ENCODE measurements around the gene PRSS56.

The PRSS56 gene

GRCh38 chr2:232486558-232487384 lies 33.4 kb upstream of the PRSS56 start:
- no peak for DNase-seq

GRCh38 chr2:232487385-232488096 lies 32.6 kb upstream of the PRSS56 start, which contains the start of gene ECEL1:
Gene ECEL1 (minus strand): TSS chr2:232487834. CDS start chr2:232486653, 1,181 bp downstream.
- peak; percentile 7 for DNase-seq

DNA sequence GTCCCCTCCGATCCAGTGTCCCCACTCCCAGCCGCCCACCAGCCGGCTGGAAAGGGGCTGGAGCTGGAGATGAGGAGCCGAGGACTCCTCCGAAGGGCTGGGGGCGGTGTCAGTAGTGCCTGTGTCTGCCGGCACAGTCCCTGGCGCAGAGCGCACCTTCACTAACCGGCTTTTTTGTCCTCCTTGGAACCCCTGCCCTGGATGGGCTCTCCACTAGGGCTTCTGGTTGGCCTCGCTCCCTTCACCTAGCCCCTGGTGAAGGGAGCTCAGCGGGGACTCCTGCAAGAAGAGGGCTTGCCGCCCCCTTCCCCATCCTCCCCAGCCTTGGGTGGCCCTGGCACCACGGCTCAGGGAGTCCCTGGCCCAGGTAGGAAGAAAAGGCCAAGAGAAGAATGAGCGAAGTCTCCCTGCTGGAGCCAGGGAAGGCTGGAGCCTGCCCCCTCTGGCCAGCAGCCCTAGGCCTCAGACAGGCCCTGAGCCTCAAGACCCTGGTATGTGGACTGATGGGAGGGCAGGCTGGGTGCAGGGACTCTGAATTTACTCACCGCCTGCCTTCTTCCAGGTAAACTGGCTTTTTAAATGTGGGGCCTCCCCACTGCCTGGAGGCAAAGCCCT lies 32.0 kb upstream of the PRSS56 start:
- DNase-seq = no peak

DNA sequence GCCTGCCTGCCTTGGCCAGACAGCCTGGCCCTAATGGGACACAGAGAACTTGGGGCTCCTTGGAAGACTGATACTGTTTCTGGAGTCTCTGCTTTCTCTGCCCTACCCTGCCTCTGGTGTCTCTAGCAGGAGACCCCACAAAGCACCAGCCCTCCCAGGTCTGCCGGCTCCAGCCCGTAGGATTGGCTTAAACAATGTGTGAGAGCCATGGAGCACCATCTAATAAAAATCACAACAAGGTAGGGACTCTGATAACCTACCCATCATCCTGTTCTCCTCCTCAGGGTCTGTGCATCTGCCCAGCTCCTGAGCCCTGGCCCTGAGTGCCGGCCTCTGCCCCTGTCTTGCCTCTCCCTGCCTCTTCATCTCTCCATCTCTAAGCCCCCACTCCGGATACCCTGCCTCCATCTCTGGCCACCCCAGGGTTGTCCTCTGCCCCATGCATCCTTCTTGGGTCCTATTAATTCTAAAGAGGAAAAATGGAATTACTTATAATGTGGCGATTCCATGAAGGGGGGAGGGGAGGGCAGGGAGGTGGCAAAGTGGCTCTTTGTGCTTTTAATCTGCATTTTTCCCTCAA lies 31.4 kb upstream of the PRSS56 start:
- no peak for DNase-seq

DNA sequence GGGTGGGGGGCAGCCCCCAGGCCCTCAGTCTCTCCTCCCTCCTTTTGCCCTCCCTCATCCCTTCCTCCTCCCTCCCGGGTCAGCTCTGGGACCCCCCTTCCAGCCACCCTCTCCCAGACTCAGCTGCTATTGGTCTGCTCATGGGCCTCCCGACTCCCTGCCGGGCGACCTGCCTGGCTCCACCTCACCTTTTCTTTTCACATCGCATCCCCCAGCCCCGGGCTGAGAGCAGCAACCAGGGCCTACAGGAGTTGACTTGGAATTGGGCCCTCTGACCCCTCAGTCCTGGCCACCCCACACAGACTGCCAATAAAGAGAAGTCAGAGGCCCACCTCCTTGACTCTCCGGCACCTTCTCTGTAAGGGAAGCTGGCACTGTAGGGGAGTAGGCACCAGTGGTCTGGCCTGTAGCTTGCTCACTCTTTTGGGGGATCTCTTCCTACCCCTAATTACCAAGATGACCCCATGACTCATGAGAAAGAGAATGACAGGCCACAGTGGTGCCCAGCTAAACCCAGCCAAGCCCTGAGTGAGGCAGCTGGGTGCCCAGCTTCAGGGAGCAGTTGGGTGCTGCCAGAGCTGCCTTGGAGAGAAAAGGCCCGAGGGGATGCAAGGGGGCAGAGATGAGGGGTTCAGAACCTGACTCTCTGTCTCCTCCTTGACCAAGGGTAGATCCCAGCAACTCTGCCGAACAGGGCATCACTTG lies 30.5 kb upstream of the PRSS56 start:
- no peak for DNase-seq

DNA sequence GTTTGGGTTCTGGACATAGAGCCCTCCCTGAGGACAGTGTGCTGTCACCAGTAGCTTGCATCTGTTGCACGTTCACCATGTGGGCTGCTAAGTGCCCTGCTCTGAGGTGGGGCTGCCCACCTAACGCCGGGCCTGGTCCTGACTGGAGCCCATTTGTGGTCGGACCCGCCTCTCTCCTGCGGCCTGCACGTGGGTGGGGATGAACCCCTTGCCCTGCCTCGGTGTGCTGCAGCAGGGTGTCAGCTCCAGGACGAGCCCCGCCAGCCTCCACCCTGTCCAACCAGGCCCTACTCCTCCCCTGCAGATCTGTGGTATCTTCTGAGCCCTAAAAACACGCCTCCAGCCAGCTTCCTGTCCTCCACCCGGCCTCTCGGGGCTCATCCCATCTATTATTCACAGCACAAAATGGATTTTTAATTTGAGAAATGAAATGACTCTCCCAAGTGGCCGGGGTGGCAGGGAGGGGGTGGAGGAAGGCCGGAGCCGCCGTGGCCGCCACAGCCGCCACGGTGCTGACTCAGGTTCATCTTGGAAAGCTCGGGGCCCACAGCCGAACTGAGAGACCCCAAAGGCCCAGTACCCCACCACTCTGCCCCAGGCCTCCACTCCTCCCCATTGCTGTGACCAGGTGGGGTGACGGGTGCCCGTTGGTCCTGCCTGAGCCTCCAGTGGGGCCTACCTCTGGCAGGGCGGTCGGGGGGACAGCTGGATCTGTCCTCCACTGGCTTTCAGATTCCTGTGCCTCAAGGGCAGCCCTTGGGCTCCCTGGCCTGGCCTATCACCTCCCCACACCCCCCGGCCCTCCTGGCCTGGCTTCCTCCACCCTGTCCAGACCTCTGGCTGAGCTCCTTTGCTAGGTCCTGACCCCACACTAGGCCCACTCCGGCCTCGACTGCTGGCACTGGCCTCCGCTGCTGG lies 29.7 kb upstream of the PRSS56 start:
- DNase-seq = no peak

DNA sequence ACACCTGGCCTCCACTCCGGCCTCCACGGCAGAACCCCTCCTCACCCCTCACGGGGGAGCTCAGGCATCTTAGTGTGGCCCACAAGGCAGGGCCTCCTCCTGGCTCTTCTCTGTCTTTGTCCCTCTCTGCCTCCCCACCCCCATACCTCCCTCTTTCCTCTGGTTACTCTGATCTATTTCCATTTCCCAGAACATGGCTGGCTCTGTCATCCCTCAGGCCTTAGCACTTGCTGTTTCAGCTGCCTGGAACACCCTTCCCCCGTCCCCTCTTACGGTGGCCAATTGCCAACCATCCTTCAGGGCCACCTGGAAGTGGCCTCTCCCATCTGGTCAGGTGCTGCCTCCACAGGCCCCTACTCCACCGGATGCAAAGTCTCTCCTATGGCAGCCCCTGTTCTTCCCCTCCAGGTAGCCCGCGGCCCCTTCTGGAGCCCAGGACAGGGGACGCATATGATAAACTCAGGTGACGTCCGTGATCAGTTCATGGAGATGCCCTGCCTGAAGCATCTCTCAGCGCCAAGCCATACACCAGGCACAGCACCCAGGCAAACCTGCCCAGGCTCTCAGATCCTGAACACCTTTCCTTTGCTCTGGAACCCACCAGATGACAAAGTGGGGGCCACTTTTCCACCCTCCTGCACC lies 28.9 kb upstream of the PRSS56 start:
- no peak for DNase-seq

- DNase-seq = no peak
Observed at GRCh38 chr2:232492236-232492848, 27.8 kb upstream of the PRSS56 start.

DNA sequence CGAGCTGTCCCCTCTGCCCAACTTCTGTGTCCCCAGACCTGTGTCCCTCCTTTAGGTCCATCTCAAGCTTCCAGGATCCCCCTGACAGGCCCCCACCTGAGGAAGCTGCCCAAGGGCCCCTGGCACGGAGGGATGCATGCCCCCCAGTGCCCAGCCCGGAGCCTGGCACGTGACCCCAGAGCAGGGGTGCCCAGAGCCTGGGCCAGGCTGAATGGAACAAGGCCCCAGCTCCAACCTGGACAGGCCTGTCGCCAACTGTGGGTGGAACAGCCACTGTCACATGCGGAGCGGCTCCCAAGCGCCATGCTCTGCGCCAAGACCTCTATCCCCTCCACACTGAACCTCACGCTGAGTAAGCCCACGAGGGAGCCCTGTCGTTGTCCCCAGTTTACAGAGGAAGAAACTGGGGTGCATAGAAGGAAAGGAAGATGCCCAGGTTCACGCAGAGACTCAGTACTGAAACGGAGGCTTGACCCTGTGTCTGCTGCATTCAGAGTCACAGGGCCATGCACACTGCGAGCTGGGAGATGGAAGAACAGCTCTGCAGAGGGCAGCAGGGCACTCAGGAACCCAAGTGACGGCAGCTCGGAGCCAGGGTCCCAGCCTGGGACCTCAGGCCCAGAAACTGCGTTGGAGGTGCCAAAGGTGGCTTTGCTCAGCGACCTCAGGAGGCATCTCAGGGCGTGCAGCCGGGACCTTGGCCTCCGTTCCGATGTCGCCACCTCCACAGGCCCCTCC lies 27.1 kb upstream of the PRSS56 start:
- DNase-seq = no peak

GRCh38 chr2:232493701-232494474 lies 26.3 kb upstream of the PRSS56 start:
- DNase-seq = no peak

DNA sequence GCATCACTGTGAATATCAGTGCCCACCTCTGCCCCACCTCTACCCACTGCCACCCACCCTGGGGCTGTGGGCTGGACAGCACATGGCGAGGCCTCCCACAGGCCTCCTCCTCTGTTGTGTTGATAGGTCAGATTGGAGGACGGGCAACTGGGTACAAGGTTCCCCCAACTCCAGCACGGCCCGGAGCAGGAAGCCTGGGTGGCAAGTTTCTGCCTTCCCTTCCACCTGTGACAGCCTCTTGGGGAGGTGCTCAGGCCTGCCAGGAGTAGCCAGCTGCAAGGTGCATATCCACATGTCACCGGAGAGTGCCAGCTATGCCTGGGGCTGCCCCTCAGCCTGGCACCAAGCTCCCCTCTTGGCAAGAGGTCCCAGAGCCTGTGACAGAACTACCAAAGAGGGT lies 25.6 kb upstream of the PRSS56 start:
- DNase-seq = no peak

DNA sequence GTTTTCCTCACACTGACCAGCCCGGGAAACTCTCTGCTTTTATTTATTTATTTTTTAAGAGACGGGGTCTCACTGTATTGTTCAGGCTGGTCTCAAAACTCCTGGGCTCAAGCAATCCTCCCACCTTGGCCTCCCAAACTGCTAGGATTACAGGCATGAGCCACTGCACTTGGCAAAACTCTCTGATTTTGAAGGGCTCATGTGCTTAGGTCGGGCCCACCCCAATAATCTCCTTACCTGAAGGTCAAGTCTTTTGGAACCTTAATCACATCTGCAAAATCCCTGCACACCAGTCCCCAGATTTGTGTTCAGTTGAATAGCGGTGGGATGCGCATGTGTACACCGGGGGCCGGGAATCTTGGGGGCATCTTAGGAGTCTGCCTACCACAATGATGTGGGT lies 24.9 kb upstream of the PRSS56 start:
- DNase-seq = no peak

DNA sequence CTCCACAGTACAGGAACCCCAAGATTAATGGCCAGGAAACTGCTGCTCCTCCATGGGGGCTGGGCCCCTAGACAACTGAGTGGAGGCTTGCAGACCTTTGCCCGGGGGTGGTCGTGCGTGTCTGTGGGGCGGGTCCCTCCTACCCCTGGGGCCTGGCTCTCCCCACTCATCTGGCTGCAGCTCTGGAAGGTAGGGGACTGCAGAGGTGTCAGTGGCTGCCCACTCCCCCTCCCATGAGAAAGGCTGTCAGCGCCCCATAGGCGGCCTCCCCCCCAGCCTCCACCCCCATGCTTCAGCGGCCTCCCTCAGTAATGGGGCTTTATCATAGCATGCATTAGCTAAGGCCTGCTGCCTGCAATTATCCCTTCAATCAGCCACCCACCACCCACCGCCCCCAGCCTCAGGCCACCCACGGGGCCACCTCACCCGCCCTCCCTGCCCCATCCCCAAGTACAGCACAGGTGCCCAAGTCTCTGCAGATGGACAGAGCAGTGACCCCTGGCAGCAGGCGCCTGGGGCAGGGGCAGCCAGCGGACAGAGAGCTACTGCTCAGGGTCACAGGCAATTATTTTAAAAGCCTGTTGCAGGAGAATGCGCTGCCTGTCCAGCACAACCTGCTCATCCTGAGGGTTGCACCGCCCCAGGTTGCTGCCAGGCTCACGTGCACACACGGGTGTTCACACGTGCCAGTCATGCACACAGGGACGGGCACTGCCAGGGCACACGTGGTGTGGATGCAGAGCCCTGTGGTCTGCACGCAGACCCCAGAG lies 23.5 kb upstream of the PRSS56 start:
- DNase-seq = no peak

DNA sequence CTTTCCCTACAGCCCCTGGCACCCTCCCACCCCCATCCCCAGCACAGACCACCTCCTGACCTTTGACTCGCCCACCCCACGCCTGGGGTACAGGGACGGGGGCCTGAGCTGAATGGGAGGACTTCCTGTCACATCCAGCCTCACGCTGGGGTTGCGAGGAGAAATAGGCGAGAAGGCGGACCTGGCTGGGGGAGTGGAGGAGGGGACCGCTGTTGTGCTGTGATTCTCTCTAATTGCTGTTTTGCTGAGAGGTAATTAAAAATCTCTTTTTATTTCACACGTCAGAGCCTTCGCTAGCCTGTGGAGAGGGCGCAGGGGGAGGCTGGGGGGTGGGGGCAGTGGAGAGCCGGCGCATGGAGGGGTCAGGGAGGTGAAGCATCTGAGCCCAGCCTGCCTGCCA lies 22.8 kb upstream of the PRSS56 start:
- DNase-seq = no peak

GRCh38 chr2:232498452-232498851 lies 21.7 kb upstream of the PRSS56 start:
- DNase-seq = no peak

GRCh38 chr2:232501331-232501771 lies 18.8 kb upstream of the PRSS56 start:
- DNase-seq = no peak

GRCh38 chr2:232501794-232502390 lies 18.3 kb upstream of the PRSS56 start:
- DNase-seq = no peak

DNA sequence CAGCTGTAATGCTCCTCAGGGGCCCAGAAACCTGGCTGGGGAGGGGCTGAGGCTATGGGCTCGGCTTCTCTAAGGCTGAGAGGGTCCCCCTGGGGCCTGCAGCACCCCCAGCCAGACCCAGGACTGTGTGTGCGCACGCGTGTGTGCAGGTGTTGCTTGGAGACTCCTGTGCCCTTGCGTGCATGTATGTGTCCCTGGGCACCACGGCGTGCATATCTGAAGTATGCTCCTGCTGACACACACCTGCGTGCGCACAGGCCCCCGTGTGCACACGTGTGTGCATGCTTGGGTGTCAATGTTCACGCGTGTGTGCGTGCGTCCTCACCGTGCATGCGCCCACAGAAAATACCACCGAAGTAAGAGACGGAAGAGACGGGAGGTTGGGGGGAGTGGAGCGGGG lies 17.7 kb upstream of the PRSS56 start:
- no peak for DNase-seq

All from NCI-H1092 treated with DMSO at 0.1 percent for 48 hours (cell line).